ENCODE data around the gene STK10. TPM values are rescaled to one million over a fixed set of nuclear protein-coding genes. Genes with fewer than 3 reads are reported as not detected.

The STK10 gene
- total and polyA plus RNA-seq, 2 of the 8 experiments (the other 6 are each of a cell fraction or from before 2014, with no cell fraction given) = 10.5 to 21.4 TPM

- H3K79me1 ChIP-seq (ENCODE audit: low read depth, low read length) = no peaks in the 10 kb centered on the region
- H2AFZ ChIP-seq (ENCODE audit: low read length) = no peak overlapping the region
- DNase-seq (ENCODE audit: low read depth in 1 of 2, low spot score in 2 of 2) (no peak), FAIRE-seq (no peak)
- no peak overlapping the region for H3K23ac ChIP-seq (ENCODE audit: insufficient read length)
- ChIA-PET POLR2A (ENCODE audit: partially characterized antibody) (interaction anchor here (1.4 kb wide), 1 partner anchor 43 kb away, joined by 6 read pairs; the partner anchor contains the start of gene FBXW11), CTCF (ENCODE audit: partially characterized antibody) (interaction anchor here (0.6 to 5.9 kb wide), 6 partner anchors 9 to 137 kb away, joined by 3 to 48 read pairs (median 4); no protein-coding TSS in a partner anchor)
- H4K20me1 ChIP-seq (replicated peaks in 1 of 2; ENCODE audit: control insufficient read depth in 1 of 2, insufficient read depth in 2 of 2, low read length in 2 of 2) = peaks cover 0 to under 1% of the 10 kb centered on the region in 2 experiments
- no peak overlapping the region for H3K4me2 ChIP-seq (ENCODE audit: insufficient read depth in 1 of 2, low read depth in 2 of 2, low read length in 2 of 2)
- H2BK120ac ChIP-seq (replicated peaks; ENCODE audit: low read depth, low read length) = no peak overlapping the region
- H3K4ac ChIP-seq (replicated peaks; ENCODE audit: insufficient read length, low read depth, low read length) = no peak overlapping the region
- no peaks in the 10 kb centered on the region for H3K9me3 ChIP-seq (ENCODE audit: insufficient read depth in 2 of 2, low read depth in 1 of 2, low read length in 1 of 2)
- TF ChIP-seq FOSL1 (IDR thresholded peaks at IDR 0.05; ENCODE audit: insufficient read depth, low read depth, low read length) = no peak
- TF ChIP-seq, protein P1, sequence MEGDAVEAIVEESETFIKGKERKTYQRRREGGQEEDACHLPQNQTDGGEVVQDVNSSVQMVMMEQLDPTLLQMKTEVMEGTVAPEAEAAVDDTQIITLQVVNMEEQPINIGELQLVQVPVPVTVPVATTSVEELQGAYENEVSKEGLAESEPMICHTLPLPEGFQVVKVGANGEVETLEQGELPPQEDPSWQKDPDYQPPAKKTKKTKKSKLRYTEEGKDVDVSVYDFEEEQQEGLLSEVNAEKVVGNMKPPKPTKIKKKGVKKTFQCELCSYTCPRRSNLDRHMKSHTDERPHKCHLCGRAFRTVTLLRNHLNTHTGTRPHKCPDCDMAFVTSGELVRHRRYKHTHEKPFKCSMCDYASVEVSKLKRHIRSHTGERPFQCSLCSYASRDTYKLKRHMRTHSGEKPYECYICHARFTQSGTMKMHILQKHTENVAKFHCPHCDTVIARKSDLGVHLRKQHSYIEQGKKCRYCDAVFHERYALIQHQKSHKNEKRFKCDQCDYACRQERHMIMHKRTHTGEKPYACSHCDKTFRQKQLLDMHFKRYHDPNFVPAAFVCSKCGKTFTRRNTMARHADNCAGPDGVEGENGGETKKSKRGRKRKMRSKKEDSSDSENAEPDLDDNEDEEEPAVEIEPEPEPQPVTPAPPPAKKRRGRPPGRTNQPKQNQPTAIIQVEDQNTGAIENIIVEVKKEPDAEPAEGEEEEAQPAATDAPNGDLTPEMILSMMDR (IDR thresholded peaks at IDR 0.05; ENCODE audit: control extremely low read depth in 1 of 3, insufficient read depth in 1 of 3, low read depth in 1 of 3, low read length in 3 of 3) = peak in 1 of 3 experiments; percentile 30; a peak in 1 of 4 replicates
- H3K18ac ChIP-seq (ENCODE audit: extremely low read depth, low read length) = no peak overlapping the region
- no peak overlapping the region for H2BK20ac ChIP-seq (ENCODE audit: low read length)
- 84% methylated on average over 12 of the region's 12 CpGs; no CpG with 5 or more reads in 1 of the 2 experiments for WGBS, 2 experiments (ENCODE audit: extremely low coverage in 1 of 2, insufficient coverage in 1 of 2, insufficient read length in 1 of 2, insufficient replicate concordance in 2 of 2, low coverage in 1 of 2, low lambda C conversion rate in 2 of 2, missing lambda C conversion rate in 1 of 2)
- no peak overlapping the region for H3K4me3 ChIP-seq (ENCODE audit: extremely low read depth in 1 of 4, insufficient read depth in 2 of 4, low read depth in 3 of 4, low read length in 4 of 4)
- H2BK12ac ChIP-seq (ENCODE audit: low read depth, low read length) = no peak overlapping the region
- no peak overlapping the region; the same call in 1 of the 2 replicates for H2AK5ac ChIP-seq (ENCODE audit: low read depth, low read length)
- H3K27ac ChIP-seq (ENCODE audit: low read depth, low read length) = no peak overlapping the region
- no peak overlapping the region for H3K14ac ChIP-seq (ENCODE audit: insufficient read length)
- no peak overlapping the region for H4K91ac ChIP-seq (replicated peaks; ENCODE audit: insufficient read length, low read length)
- no peak overlapping the region for H4K8ac ChIP-seq (ENCODE audit: extremely low read depth, insufficient read depth, low read length)
- H3K36me3 ChIP-seq (ENCODE audit: control insufficient read depth in 2 of 4, insufficient read depth in 4 of 4, low read length in 3 of 4) = no peaks in the 10 kb centered on the region
- H2BK15ac ChIP-seq (ENCODE audit: low read length) = no peak overlapping the region
- peaks cover 0 to 7% (median 0%) of the 10 kb centered on the region in 4 experiments; a peak in 2 of 7 replicates for H3K4me1 ChIP-seq (replicated peaks in 1 of 4; ENCODE audit: control insufficient read depth in 3 of 4, insufficient read depth in 4 of 4, low read length in 3 of 4)
- no peak overlapping the region for H4K5ac ChIP-seq (ENCODE audit: insufficient read length, low read depth, low read length)
- no peaks in the 10 kb centered on the region for H3K27me3 ChIP-seq (replicated peaks in 1 of 4; ENCODE audit: control insufficient read depth in 3 of 4, extremely low read depth in 1 of 4, insufficient read depth in 3 of 4, low read length in 3 of 4)
- no peaks in the 10 kb centered on the region for H3K23me2 ChIP-seq (ENCODE audit: low read depth, low read length)
- H3K79me2 ChIP-seq (ENCODE audit: control insufficient read depth in 1 of 2, insufficient read depth in 2 of 2, low read length in 2 of 2) = no peaks in the 10 kb centered on the region
- H2BK5ac ChIP-seq (ENCODE audit: low read depth, low read length) = no peak overlapping the region
- no peak overlapping the region for H3K9ac ChIP-seq (replicated peaks in 1 of 4; ENCODE audit: extremely low read depth in 1 of 4, low read depth in 3 of 4, low read length in 3 of 4)
- H3K56ac ChIP-seq (replicated peaks; ENCODE audit: insufficient read length, low read depth, low read length) = no peak overlapping the region
Measured at GRCh38 chr5:172049226-172049796, 138.7 kb downstream of the STK10 start.

Measured in H1 (cell line).